GM12874 (cell line): ENCODE measurements around the gene DPM1.
A peak's percentile ranks its signal among the peaks of the same experiment; 100 is the strongest.

ENCODE experiments used
- TF ChIP-seq, protein P1 (sequence below): IDR thresholded peaks from 2 replicates; pipeline ENCODE4 v1.5.1; 2011; ENCODE audit warnings: low read depth, mild to moderate bottlenecking, control low read depth, low read length, moderate library complexity; ENCODE audit not compliant: insufficient read depth

Gene DPM1

DNA sequence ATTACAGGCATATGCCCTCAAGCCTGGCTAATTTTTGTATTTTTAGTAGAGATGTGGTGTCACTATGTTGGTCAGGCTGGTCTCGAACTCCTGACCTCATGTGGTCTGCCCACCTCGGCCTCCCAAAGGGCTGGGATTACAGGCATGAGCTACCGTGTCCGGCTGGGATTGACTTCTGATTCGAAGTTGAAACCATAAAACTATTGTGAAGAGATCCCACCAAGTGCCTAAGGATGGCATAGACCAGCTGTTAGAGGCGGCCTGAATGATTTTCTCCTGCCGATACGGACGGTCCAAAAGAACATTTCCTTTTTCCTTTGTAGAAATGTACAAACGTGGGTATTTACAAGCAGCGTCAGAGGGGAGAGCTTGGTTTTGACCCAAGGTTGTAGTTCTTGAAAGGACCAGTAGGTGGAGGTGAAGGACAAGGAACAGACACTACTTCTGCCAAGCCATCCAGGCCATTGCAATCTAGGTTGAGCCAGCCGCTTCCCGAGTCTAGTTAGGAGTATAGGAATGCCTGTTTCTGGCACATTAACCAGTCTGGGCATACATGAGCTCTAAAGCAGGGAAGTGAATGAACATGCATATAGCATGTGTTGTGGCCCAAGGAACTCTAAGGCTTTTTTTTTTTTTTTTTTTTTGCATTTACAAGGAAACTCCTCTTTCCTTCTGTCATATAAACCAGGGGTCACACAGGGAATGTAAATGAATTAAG is 29.3 kb upstream of the DPM1 start:
- TF ChIP-seq, protein P1, sequence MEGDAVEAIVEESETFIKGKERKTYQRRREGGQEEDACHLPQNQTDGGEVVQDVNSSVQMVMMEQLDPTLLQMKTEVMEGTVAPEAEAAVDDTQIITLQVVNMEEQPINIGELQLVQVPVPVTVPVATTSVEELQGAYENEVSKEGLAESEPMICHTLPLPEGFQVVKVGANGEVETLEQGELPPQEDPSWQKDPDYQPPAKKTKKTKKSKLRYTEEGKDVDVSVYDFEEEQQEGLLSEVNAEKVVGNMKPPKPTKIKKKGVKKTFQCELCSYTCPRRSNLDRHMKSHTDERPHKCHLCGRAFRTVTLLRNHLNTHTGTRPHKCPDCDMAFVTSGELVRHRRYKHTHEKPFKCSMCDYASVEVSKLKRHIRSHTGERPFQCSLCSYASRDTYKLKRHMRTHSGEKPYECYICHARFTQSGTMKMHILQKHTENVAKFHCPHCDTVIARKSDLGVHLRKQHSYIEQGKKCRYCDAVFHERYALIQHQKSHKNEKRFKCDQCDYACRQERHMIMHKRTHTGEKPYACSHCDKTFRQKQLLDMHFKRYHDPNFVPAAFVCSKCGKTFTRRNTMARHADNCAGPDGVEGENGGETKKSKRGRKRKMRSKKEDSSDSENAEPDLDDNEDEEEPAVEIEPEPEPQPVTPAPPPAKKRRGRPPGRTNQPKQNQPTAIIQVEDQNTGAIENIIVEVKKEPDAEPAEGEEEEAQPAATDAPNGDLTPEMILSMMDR = peak; percentile 80

DNA sequence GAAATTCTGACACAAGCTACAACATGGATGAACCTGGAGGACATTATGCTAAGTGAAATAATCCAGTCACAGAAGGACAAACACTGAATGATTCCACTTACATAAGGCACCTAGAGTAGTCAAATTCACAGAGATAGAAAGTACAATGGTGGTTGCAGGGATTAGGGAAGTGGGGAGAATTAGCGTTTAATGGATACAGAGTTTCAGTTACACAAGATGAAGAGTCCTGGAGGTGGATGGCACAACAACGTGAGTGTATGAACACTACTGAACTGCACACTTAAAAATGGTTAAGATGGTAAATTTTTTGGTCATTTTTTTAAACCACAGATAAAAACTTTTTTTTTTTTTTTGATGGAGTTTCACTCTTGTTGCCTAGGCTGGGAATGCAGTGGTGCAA is 25.0 kb upstream of the DPM1 start:
- TF ChIP-seq, protein P1 = no peak

DNA sequence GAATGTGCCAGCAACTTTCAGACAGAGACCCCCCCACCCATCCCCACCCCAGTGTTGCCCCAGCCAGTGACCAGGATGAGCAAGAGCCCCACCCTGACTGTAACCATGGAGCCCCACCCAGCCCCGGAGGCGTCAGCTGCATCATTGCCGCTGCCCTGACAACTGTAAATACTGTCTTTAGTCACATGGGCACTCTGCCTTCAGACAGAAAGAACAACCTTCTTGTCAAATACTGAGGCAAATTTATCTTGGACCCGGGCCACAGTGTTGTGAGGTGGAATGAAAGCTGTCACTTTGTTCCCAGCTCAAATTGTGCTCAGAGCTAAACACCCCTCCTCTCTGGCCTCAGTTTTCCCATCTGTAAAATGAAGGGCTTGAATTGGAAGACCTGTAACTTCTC is 24.0 kb upstream of the DPM1 start:
- TF ChIP-seq, protein P1 = no peak

DNA sequence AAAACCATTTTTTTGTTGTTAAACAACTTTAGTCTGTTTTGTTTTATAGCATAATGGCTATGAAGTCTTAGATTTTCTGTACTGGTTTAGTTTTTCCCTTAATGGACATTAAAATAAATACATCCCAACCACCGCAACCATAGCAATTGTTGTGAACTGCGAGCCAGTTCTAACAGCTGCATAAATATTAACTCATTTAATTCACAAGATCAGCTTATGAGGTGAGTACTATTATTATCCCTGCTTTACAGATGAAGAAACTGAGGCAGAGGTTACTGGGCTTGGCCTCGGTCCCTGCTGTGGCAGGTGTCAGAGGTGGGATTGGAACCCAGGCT is 23.3 kb upstream of the DPM1 start:
- TF ChIP-seq, protein P1 = no peak

DNA sequence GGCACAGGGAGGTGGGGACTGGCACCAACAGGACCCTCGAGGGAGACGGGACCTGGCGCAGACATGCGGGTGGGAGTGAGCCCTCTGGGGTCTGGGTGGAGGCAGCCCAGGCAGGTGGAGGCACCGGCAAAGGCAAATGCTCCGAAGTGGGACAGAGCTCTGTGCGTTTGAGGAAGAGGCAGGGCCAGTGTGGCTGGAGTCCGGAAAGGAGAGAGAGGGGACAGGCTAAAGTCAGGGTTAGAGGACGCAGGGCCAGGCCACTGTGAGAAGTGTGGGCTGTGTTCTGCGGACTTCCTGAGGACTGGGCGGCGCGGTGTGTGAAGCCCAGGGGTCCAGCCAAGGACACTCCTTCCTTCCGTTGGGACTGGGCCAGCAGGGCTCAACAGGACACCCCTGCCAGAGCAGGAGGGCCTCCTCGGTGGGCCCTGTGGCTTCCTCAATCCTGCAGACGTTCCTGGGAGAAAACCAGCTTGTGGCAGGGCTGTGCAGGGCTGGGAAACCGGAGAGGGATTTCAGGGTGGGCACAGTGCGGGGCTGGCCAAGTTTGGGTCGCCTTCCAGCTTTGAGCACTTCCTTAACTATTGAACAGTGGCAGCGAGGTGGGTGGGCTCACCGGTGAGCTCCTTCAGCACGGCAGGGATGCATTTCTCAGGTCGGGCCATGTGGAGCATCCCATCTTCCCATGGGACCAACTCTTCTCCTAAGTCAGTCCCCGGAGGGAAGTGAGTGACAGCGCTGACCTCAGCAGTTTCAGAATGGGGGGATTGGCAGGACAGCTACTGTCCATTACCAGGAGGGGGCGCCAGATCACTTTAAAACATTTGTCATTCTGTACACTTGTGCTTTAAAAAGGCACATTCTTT is 22.8 kb upstream of the DPM1 start:
- TF ChIP-seq, protein P1 = peak; percentile 79

DNA sequence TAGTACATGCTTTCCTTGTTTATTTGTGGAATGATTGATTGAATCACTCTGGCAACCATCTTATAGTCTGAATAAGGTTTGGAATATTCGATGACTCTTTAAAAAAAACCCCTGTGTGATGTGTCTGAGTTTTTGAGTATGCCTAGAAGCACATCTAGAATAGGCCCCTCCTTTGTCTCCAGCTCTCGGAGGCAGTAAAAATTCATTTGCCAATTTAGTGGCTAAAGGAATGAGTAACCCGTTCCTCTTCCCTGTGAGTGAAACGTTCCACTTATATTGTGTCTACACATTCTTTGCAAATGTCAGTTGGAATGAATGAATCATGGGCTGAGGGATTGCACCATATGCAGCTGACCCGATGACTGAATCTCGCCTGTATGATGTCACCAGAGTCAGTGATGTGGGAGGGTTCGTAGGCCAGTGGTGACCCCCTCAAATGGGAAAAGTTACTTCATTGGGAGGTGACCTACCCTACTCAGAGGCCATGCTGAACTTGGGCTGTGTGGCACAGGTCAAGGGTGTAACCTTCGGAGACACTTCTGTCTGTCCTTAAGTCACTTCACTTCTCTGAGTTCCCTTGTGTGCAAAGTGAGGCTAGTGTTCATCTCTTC is 21.8 kb upstream of the DPM1 start:
- TF ChIP-seq, protein P1 = no peak
